ENCODE measurements around the gene C1QTNF8. TPM values are rescaled to one million over a fixed set of nuclear protein-coding genes. Genes with fewer than 3 reads are reported as not detected.

The C1QTNF8 gene
- total and polyA plus RNA-seq, 2 of the 13 experiments (the other 11 are each of a cell fraction or from before 2014, with no cell fraction given), result 0.09 TPM; not detected in 1

GRCh38 chr16:1074379-1074649 lies 21.7 kb downstream of the C1QTNF8 start:
- no peak for ATAC-seq
- in situ Hi-C loops (cut with HindIII; ENCODE audit: extremely low pct_ligation_motif_present, low pct_unique_long_range_greater_than_20kb), result no loop called here
- 33% methylated on average over 5 of the region's 11 CpGs for WGBS (ENCODE audit: low lambda C conversion rate)
- H3K4me1 ChIP-seq (ENCODE audit: insufficient read depth, low read length), result peaks cover 38% of the 10 kb centered on the region
- ChIA-PET CTCF (ENCODE audit: low intra/inter-chr PET ratio, low total read pairs) (interaction anchor here (1.7 to 2.0 kb wide), 2 partner anchors 16 to 29 kb away, joined by 8 read pairs; no protein-coding TSS in a partner anchor), POLR2A (interaction anchor here (0.9 to 1.1 kb wide), 3 partner anchors 12 to 19 kb away, joined by 3 to 5 read pairs (median 4); no protein-coding TSS in a partner anchor)
- BruUV-seq (replicated peaks), result no TSS peak
- no peak overlapping the region for H3K4me3 ChIP-seq (replicated peaks in 1 of 3; ENCODE audit: insufficient read depth in 1 of 3, low read depth in 2 of 3, low read length in 3 of 3)
- H4K20me1 ChIP-seq (ENCODE audit: insufficient read depth, low read length), result 0 out of 2 replicates have a peak, but pooled peaks cover 5% of the 10 kb centered on the region
- no peak for DNase-seq (ENCODE audit: low spot score)
- FAIRE-seq, result no peak
- no peak overlapping the region for H2AFZ ChIP-seq (ENCODE audit: low read length)
- peaks cover 9 to 46% of the 10 kb centered on the region in 2 experiments; a peak in 4 of 5 replicates for H3K27me3 ChIP-seq (ENCODE audit: control insufficient read depth in 1 of 2, insufficient read depth in 2 of 2, low read length in 2 of 2)
- H3K4me2 ChIP-seq (ENCODE audit: low read depth, low read length), result no peak overlapping the region
- no peaks in the 10 kb centered on the region for H3K36me3 ChIP-seq (replicated peaks in 1 of 2; ENCODE audit: control insufficient read depth in 1 of 2, insufficient read depth in 2 of 2, low read length in 2 of 2)
- H3K79me2 ChIP-seq (ENCODE audit: insufficient read depth, low read length), result no peaks in the 10 kb centered on the region
- no peaks in the 10 kb centered on the region for H3K9me3 ChIP-seq (ENCODE audit: low read length)
- intact Hi-C loops (cut with micrococcal nuclease; ENCODE audit: unreplicated experiment), result no loop called here
- no peak overlapping the region for H3K27ac ChIP-seq (ENCODE audit: extremely low read length, insufficient read depth, low read length)
- no peak overlapping the region for H3K9ac ChIP-seq (ENCODE audit: insufficient read depth, low read depth, low read length)
- TF ChIP-seq ZKSCAN8 (CRISPR knock-in tag; IDR thresholded peaks at IDR 0.05; ENCODE audit: borderline replicate concordance) (peak; percentile 45; the same call in 1 of the 2 replicates), ZNF24 (IDR thresholded peaks at IDR 0.05) (no peak), HCFC1 (IDR thresholded peaks at IDR 0.05; ENCODE audit: low read depth, low read length) (no peak), POLR2A (IDR thresholded peaks at IDR 0.05; ENCODE audit: insufficient read depth in 1 of 2, low read depth in 2 of 2, low read length in 2 of 2) (0 out of 4 replicates have a peak, but pooled peaks of 1 of the 2 experiments have one; percentile 13), PRPF4 (IDR thresholded peaks at IDR 0.05; ENCODE audit: low read depth, low read length, poor library complexity, severe bottlenecking) (no peak), KDM2A (CRISPR knock-in tag; IDR thresholded peaks at IDR 0.05; ENCODE audit: borderline replicate concordance, low read depth) (peak; percentile 49), ZSCAN20 (CRISPR knock-in tag; IDR thresholded peaks at IDR 0.05; ENCODE audit: borderline replicate concordance) (no peak), AGO2 (optimal IDR thresholded peaks at IDR 0.05; ENCODE audit: low read depth, low read length) (peak; percentile 55), MATR3 (CRISPR knock-in tag; IDR thresholded peaks at IDR 0.05) (no peak), AKAP8 (CRISPR knock-in tag; IDR thresholded peaks at IDR 0.05) (peak; percentile 42; the same call in 1 of the 2 replicates), NCOA1 (CRISPR knock-in tag; IDR thresholded peaks at IDR 0.05) (no peak), YY1 (IDR thresholded peaks at IDR 0.05; ENCODE audit: insufficient read depth, insufficient replicate concordance, low read depth, low read length) (no peak), ZNF687 (CRISPR knock-in tag; IDR thresholded peaks at IDR 0.05) (peak; percentile 38; the same call in 1 of the 2 replicates), KDM1A (CRISPR knock-in tag; IDR thresholded peaks at IDR 0.05) (no peak)
- TF ChIP-seq, protein P1, sequence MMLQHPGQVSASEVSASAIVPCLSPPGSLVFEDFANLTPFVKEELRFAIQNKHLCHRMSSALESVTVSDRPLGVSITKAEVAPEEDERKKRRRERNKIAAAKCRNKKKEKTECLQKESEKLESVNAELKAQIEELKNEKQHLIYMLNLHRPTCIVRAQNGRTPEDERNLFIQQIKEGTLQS (CRISPR knock-in tag; IDR thresholded peaks at IDR 0.05), result no peak
- TF ChIP-seq, protein P2, sequence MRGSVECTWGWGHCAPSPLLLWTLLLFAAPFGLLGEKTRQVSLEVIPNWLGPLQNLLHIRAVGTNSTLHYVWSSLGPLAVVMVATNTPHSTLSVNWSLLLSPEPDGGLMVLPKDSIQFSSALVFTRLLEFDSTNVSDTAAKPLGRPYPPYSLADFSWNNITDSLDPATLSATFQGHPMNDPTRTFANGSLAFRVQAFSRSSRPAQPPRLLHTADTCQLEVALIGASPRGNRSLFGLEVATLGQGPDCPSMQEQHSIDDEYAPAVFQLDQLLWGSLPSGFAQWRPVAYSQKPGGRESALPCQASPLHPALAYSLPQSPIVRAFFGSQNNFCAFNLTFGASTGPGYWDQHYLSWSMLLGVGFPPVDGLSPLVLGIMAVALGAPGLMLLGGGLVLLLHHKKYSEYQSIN (CRISPR knock-in tag; IDR thresholded peaks at IDR 0.05; ENCODE audit: borderline replicate concordance), result no peak
